ENCODE data around the gene PRPF19.

The PRPF19 gene

GRCh38 chr11:60906132-60906972 lies at the start of gene PRPF19:
Gene PRPF19 (minus strand): TSS chr11:60906585. CDS start chr11:60906382, 203 bp downstream.
- DNase-seq, result peak; percentile 97

- DNase-seq, result no peak
Measured at GRCh38 chr11:60955571-60955970, 49.2 kb upstream of the PRPF19 start.

GRCh38 chr11:60954421-60954820 lies 48.0 kb upstream of the PRPF19 start:
- DNase-seq, result no peak

- no peak for DNase-seq
Measured at GRCh38 chr11:60953781-60954180, 47.4 kb upstream of the PRPF19 start.

- DNase-seq, result no peak
Measured at GRCh38 chr11:60952742-60953170, 46.4 kb upstream of the PRPF19 start.

- no peak for DNase-seq
Measured at GRCh38 chr11:60951904-60952741, 45.7 kb upstream of the PRPF19 start, which contains the start of gene SLC15A3. Gene SLC15A3 (minus strand): TSS chr11:60952176. CDS start chr11:60951551, 625 bp downstream.

GRCh38 chr11:60951606-60951903 lies 45.2 kb upstream of the PRPF19 start:
- DNase-seq, result no peak

GRCh38 chr11:60950933-60951605 lies 44.7 kb upstream of the PRPF19 start:
- DNase-seq, result no peak

GRCh38 chr11:60950024-60950423 lies 43.6 kb upstream of the PRPF19 start:
- DNase-seq, result no peak

GRCh38 chr11:60948250-60948649 lies 41.9 kb upstream of the PRPF19 start:
- DNase-seq, result no peak

GRCh38 chr11:60947700-60948099 lies 41.3 kb upstream of the PRPF19 start:
- no peak for DNase-seq

GRCh38 chr11:60946601-60947264 lies 40.3 kb upstream of the PRPF19 start:
- no peak for DNase-seq

- DNase-seq, result no peak
Measured at GRCh38 chr11:60945295-60945667, 38.9 kb upstream of the PRPF19 start.

GRCh38 chr11:60944490-60945294 lies 38.3 kb upstream of the PRPF19 start:
- no peak for DNase-seq

- no peak for DNase-seq
Measured at GRCh38 chr11:60942970-60943565, 36.7 kb upstream of the PRPF19 start.

GRCh38 chr11:60942219-60942618 lies 35.8 kb upstream of the PRPF19 start:
- DNase-seq, result no peak

- DNase-seq, result no peak
Measured at GRCh38 chr11:60941371-60942119, 35.2 kb upstream of the PRPF19 start.

GRCh38 chr11:60939855-60940254 lies 33.5 kb upstream of the PRPF19 start:
- DNase-seq, result no peak

- no peak for DNase-seq
Measured at GRCh38 chr11:60939301-60939700, 32.9 kb upstream of the PRPF19 start.

- no peak for DNase-seq
Measured at GRCh38 chr11:60938500-60938899, 32.1 kb upstream of the PRPF19 start.

- no peak for DNase-seq
Measured at GRCh38 chr11:60937811-60938210, 31.4 kb upstream of the PRPF19 start.

Data from activated T-cell treated with anti-CD3 and anti-CD28 coated beads for 4 hours (primary cell).